Measurements from ENCODE around the gene LGR5. TPM values are rescaled to one million over a fixed set of nuclear protein-coding genes. Genes with fewer than 3 reads are reported as not detected.

The LGR5 gene
- total and polyA plus RNA-seq, 9 of the 15 experiments (the other 6 are each of a cell fraction or from before 2014, with no cell fraction given): not detected

- no TSS peak for BruUV-seq (replicated peaks)
- Histone ChIP-seq H3K4me2 (ENCODE audit: insufficient read depth, low read length) (no peak overlapping the region), H3K36me3 (ENCODE audit: control insufficient read depth, insufficient read depth, low read length) (no peaks in the 10 kb centered on the region), H4K20me1 (replicated peaks; ENCODE audit: control insufficient read depth, insufficient read depth, low read length) (no peaks in the 10 kb centered on the region), H3K9me1 (ENCODE audit: control insufficient read depth, insufficient read depth, low read length) (no peaks in the 10 kb centered on the region), H3K4me1 (replicated peaks in 1 of 2; ENCODE audit: control insufficient read depth in 2 of 2, insufficient read depth in 2 of 2, low read length in 2 of 2) (no peaks in the 10 kb centered on the region; a peak in 1 of 5 replicates), H2AFZ (ENCODE audit: low read depth, low read length) (no peak overlapping the region), H3K9ac (ENCODE audit: insufficient read depth in 1 of 2, low read depth in 2 of 2, low read length in 2 of 2) (no peak overlapping the region), H3K27ac (ENCODE audit: extremely low read depth, low read depth, low read length) (no peak overlapping the region), H3K27me3 (ENCODE audit: control insufficient read depth in 2 of 2, insufficient read depth in 2 of 2, low read length in 2 of 2) (no peaks in the 10 kb centered on the region), H3K9me3 (replicated peaks; ENCODE audit: control insufficient read depth, insufficient read depth, low read depth, low read length) (no peaks in the 10 kb centered on the region), H3K4me3 (no peak overlapping the region), H3K79me2 (ENCODE audit: control insufficient read depth, insufficient read depth, low read length) (no peaks in the 10 kb centered on the region)
- POLR2A ChIA-PET: no interaction called here
- no peak for DNase-seq (ENCODE audit: extremely low read depth in 1 of 4, low spot score in 3 of 4)
- CTCF ChIA-PET (ENCODE audit: low intra/inter-chr PET ratio): no interaction called here
- TF ChIP-seq GTF2F1 (IDR thresholded peaks at IDR 0.05; ENCODE audit: low read depth, low read length) (no peak), WHSC1 (IDR thresholded peaks at IDR 0.05; ENCODE audit: low read length) (no peak), CAMTA2 (CRISPR knock-in tag; conservative IDR thresholded peaks at IDR 0.05) (no peak), STAG1 (CRISPR knock-in tag; IDR thresholded peaks at IDR 0.05; ENCODE audit: borderline replicate concordance) (no peak), TAF9B (IDR thresholded peaks at IDR 0.05; ENCODE audit: partially characterized antibody) (no peak), HDAC6 (IDR thresholded peaks at IDR 0.05; ENCODE audit: low read depth, low read length) (no peak), RBM14 (IDR thresholded peaks at IDR 0.05; ENCODE audit: borderline replicate concordance, insufficient read depth, low read depth, low read length) (no peak)
- TF ChIP-seq, protein P1, sequence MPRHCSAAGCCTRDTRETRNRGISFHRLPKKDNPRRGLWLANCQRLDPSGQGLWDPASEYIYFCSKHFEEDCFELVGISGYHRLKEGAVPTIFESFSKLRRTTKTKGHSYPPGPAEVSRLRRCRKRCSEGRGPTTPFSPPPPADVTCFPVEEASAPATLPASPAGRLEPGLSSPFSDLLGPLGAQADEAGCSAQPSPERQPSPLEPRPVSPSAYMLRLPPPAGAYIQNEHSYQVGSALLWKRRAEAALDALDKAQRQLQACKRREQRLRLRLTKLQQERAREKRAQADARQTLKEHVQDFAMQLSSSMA (CRISPR knock-in tag; IDR thresholded peaks at IDR 0.05): no peak
- intact Hi-C loops (cut with micrococcal nuclease) (loop anchor here (10.0 kb wide), 1 partner anchor 534 kb away; no protein-coding TSS in a partner anchor), in situ Hi-C loops (cut with MboI) (loop anchor here (10.0 kb wide), 1 partner anchor 344 kb away; the partner anchor contains the start of gene RAB21)
- no peak for ATAC-seq
- no peak for FAIRE-seq
Observed at GRCh38 chr12:71410844-71411243, 28.8 kb upstream of the LGR5 start.

Data from K562 (cell line).